Testis (tissue), 3 donors: ENCODE results near the gene GGT5. TPM values are rescaled to one million over a fixed set of nuclear protein-coding genes. Genes with fewer than 3 reads are reported as not detected.
"Not testable (repeated sequence)": the region's sequence is repeated elsewhere in the genome, so short reads cannot be mapped to it uniquely, and the experiment has no call there.

Experiments
- DNase-seq: peaks from one replicate; pipeline ENCODE4 v3.0.0-alpha.2; 2019
- H3K27ac ChIP-seq, 2 donors: fragments of 200-600 bp; sonication (generic); one replicate each; pipeline ENCODE4 v1.5.1; 2019
- H3K27me3 ChIP-seq: fragments of 200-600 bp; sonication (generic); one replicate; pipeline ENCODE4 v1.5.1; 2019
- H3K36me3 ChIP-seq: fragments of 200-600 bp; sonication (generic); one replicate; pipeline ENCODE4 v1.5.1; 2017; ENCODE audit warnings: low read depth; ENCODE audit errors: missing control alignments
- H3K4me1 ChIP-seq: fragments of 200-600 bp; sonication (generic); one replicate; pipeline ENCODE4 v1.5.1; 2019
- H3K4me3 ChIP-seq, 2 donors: fragments of 200-600 bp; sonication (generic); one replicate each; pipeline ENCODE4 v1.5.1; 2017 to 2019
- H3K9me3 ChIP-seq: fragments of 200-600 bp; sonication (generic); one replicate; pipeline ENCODE4 v1.5.1; 2017
- CTCF ChIP-seq, 3 experiments: fragments of 450-650 bp in 2 of 3; fragments of 200-600 bp in 1 of 3; sonication (generic) in 1 of 3; IDR thresholded peaks; one replicate each; pipeline ENCODE4 v1.5.1; 2016 to 2019; ENCODE audit warnings: antibody characterized with exemption in 3 of 3, mild to moderate bottlenecking in 2 of 3, moderate library complexity in 1 of 3
- POLR2A ChIP-seq: fragments of 450-650 bp; IDR thresholded peaks from one replicate; pipeline ENCODE4 v1.6.1; 2017; ENCODE audit warnings: antibody characterized with exemption, mild to moderate bottlenecking, moderate library complexity
- WGBS, 2 donors: methylation state at CpG; one replicate each; pipeline ENCODE4 v1.1.5; 2018; 5-methylcytosine and 5-hydroxymethylcytosine counted together
- intact Hi-C: fragments of 100-400 bp; cut with DNase I; formaldehyde crosslinking; loops from one replicate; pipeline ENCODE4 v1.15.1; 2023; ENCODE audit warnings: low total_unique reads
- polyA plus RNA-seq: library from polyadenylated mRNA; stranded (reverse); fragments of 350-450 nt; fragmentation: Illumina TruSeq; extraction: RNeasy Lipid Tissue Mini Kit (QIAGEN cat#74804); gene quantifications from one replicate; pipeline ENCODE4 v1.2.3, GENCODE V29; 2014; ENCODE audit warnings: low read depth, low replicate concordance; ENCODE audit not compliant: insufficient read depth
- total RNA-seq, 2 donors: library from RNA; depleted of rRNA; stranded (reverse); fragments of >200 nt; gene quantifications; one replicate each; pipeline ENCODE4 v1.2.3, GENCODE V29; 2016

The GGT5 gene
- total and polyA plus RNA-seq, 3 donors from 2014 or later: 15.0 to 27.1 (median 22.9) TPM

DNA sequence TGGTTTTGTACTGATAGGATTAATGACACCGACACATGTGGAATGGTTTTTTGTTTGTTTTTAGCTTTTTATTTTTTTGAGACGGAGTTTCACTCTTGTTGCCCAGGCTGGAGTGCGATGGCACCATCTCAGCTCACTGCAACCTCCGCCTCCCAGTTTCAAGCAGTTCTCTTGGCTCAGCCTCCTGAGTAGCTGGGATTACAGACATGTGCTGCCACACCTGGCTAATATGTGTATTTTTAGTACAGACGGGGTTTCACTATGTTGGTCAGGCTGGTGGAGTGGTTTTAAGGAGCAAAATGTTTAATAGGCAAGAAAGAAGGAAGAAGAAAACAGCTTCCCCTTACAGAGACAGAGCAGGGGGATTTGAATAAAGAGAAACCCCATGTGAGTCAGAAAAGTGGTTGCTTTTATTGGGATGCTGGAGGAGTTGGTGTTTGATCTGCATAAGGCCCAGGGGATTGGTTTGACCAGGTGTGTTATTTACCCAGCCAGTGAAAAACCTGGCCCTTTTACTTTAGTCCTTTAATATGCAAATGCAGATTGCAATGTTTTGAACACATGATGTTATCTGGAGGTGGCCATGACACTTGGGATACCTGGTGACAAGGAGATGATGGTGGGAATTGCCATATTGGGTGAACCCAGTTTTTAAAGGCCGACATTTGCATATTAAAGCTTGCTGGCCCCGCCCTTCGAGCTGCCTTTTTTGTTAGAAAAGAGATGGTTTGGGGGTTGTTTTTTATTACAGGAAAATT lies 39.3 kb downstream of the GGT5 start:
- Histone ChIP-seq H3K9me3 (no peaks in the 10 kb centered on the region), H3K27ac (no peak overlapping the region), H3K4me1 (peaks cover 24% of the 10 kb centered on the region), H3K4me3 (no peak overlapping the region), H3K27me3 (no peaks in the 10 kb centered on the region), H3K36me3 (no peaks in the 10 kb centered on the region)
- intact Hi-C loops: no loop called here
- TF ChIP-seq CTCF (IDR thresholded peaks at IDR 0.05) (no peak), POLR2A (no peak)
- WGBS, 2 donors: 93 to 94% methylated on average over 8 of the region's 8 CpGs
- no peak for DNase-seq

GRCh38 chr22:24203856-24204255 lies 41.0 kb downstream of the GGT5 start:
- WGBS, 2 donors: 88 to 89% methylated on average over 5 of the region's 5 CpGs
- H3K27me3 ChIP-seq, DNase-seq, H3K27ac ChIP-seq, H3K9me3 ChIP-seq, intact Hi-C loops, H3K4me3 ChIP-seq, H3K36me3 ChIP-seq: not testable (repeated sequence)
- peaks cover 24% of the 10 kb centered on the region for H3K4me1 ChIP-seq

DNA sequence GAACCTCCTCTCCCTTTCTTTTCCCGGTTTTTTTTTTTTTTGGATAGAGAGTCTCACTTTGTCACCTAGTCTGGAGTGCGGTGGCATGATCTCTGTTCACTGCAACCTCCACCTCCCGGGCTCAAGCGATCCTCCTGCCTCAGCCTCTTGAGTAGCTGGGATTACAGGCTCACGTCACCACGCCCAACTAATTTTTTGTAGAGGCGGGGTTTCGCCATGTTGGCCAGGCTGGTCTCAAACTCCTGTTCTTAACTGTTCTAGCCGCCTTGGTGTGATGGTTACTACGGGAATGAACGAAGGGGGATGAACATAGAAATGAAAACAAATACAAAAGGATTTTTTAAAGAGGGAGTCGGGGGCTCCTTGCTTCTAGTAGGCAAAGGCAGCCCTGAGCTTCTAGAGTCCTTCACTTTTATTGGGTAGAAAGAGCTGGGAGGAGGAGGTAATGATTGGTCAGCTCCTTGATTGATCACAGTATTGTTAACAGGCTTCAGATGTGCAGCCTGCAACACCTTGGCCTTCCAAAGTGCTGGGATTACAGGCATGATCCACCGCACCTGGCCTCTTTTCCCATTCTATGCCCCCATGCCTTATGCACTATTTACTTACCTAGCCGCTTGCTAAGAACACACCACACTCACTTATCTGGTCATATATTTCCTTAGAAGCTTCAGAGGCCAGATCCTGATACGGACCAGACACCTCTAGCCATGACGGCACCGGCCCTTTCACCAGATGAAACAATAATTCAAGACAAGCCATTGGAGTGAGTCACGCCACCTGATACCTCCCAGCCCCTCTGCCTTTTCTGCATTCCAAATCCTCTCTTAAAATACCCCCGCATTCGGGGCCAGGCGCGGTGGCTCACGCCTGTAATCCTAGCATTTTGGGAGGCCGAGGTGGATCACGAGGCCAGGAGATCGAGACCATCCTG lies 42.9 kb downstream of the GGT5 start:
- 92 to 95% methylated on average over 26 of the region's 26 CpGs for WGBS, 2 donors
- Histone ChIP-seq H3K4me1 (peaks cover 7% of the 10 kb centered on the region), H3K27ac (no peak overlapping the region), H3K36me3 (no peaks in the 10 kb centered on the region), H3K9me3 (no peaks in the 10 kb centered on the region), H3K27me3 (no peaks in the 10 kb centered on the region), H3K4me3 (no peak overlapping the region)
- no peak for TF ChIP-seq POLR2A
- TF ChIP-seq CTCF (IDR thresholded peaks at IDR 0.05): no peak
- intact Hi-C loops: no loop called here
- no peak for DNase-seq

GRCh38 chr22:24200619-24201212 lies 44.2 kb downstream of the GGT5 start:
- intact Hi-C loops: no loop called here
- TF ChIP-seq POLR2A (no peak), CTCF (IDR thresholded peaks at IDR 0.05) (no peak)
- no peak overlapping the region for H3K27ac ChIP-seq

GRCh38 chr22:24198682-24199052 lies 46.2 kb downstream of the GGT5 start:
- Histone ChIP-seq H3K4me1 (no peaks in the 10 kb centered on the region), H3K36me3 (no peaks in the 10 kb centered on the region), H3K27me3 (no peaks in the 10 kb centered on the region), H3K27ac (no peak overlapping the region), H3K4me3 (no peak overlapping the region), H3K9me3 (no peaks in the 10 kb centered on the region)
- no peak for DNase-seq
- 91 to 92% methylated on average over 6 of the region's 6 CpGs for WGBS, 2 donors
- intact Hi-C loops: no loop called here
- TF ChIP-seq POLR2A (no peak), CTCF (IDR thresholded peaks at IDR 0.05) (no peak)

More at GRCh38 chr22:24200619-24201212, 44.2 kb downstream of the GGT5 start:
- no peaks in the 10 kb centered on the region for H3K9me3 ChIP-seq
- no peaks in the 10 kb centered on the region for H3K36me3 ChIP-seq
- no peak for DNase-seq
- no peaks in the 10 kb centered on the region for H3K4me1 ChIP-seq
- H3K27me3 ChIP-seq: no peaks in the 10 kb centered on the region
- 79 to 84% methylated on average over 7 of the region's 7 CpGs for WGBS, 2 donors
- H3K4me3 ChIP-seq: no peak overlapping the region
